ENCODE data around the gene SHROOM3. TPM values are rescaled to one million over a fixed set of nuclear protein-coding genes. Genes with fewer than 3 reads are reported as not detected.

Gene SHROOM3
- total and polyA plus RNA-seq, 2 experiments from 2014 or later = 11.3 to 73.5 TPM

- H3K36me3 Mint-ChIP-seq (ENCODE audit: low read depth) = no peaks in the 10 kb centered on the region
- Histone ChIP-seq H2AFZ (peak overlapping the region; percentile 100), H3K9me2 (ENCODE audit: insufficient read depth) (no peaks in the 10 kb centered on the region), H3K4me2 (peak overlapping the region; percentile 90), H3K4me1 (ENCODE audit: insufficient read depth) (peaks cover 24% of the 10 kb centered on the region), H3F3A (replicated peaks; ENCODE audit: low read depth) (no peaks in the 10 kb centered on the region), H3K4me3 (peak overlapping the region; percentile 66), H3K36me3 (ENCODE audit: insufficient read depth) (no peaks in the 10 kb centered on the region), H3K27me3 (ENCODE audit: insufficient read depth) (peaks cover 12% of the 10 kb centered on the region), H3K27ac (ENCODE audit: low read depth) (no peak overlapping the region), H4K20me1 (replicated peaks; ENCODE audit: insufficient read depth) (no peaks in the 10 kb centered on the region), H3K79me2 (replicated peaks; ENCODE audit: insufficient read depth) (no peaks in the 10 kb centered on the region)
- DNase-seq (ENCODE audit: low spot score) = peak; percentile 60
- H3K4me1 Mint-ChIP-seq = peaks cover 29% of the 10 kb centered on the region
- H3K27me3 Mint-ChIP-seq (ENCODE audit: insufficient read depth, low read depth, poor library complexity) = peaks cover 4% of the 10 kb centered on the region
- TF ChIP-seq ZNF114 (CRISPR knock-in tag; IDR thresholded peaks at IDR 0.05) (no peak), NANOG (IDR thresholded peaks at IDR 0.05; ENCODE audit: borderline replicate concordance) (no peak), CREB1 (CRISPR knock-in tag; IDR thresholded peaks at IDR 0.05; ENCODE audit: low read depth) (no peak)
- TF ChIP-seq, protein P1, sequence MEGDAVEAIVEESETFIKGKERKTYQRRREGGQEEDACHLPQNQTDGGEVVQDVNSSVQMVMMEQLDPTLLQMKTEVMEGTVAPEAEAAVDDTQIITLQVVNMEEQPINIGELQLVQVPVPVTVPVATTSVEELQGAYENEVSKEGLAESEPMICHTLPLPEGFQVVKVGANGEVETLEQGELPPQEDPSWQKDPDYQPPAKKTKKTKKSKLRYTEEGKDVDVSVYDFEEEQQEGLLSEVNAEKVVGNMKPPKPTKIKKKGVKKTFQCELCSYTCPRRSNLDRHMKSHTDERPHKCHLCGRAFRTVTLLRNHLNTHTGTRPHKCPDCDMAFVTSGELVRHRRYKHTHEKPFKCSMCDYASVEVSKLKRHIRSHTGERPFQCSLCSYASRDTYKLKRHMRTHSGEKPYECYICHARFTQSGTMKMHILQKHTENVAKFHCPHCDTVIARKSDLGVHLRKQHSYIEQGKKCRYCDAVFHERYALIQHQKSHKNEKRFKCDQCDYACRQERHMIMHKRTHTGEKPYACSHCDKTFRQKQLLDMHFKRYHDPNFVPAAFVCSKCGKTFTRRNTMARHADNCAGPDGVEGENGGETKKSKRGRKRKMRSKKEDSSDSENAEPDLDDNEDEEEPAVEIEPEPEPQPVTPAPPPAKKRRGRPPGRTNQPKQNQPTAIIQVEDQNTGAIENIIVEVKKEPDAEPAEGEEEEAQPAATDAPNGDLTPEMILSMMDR (conservative IDR thresholded peaks at IDR 0.05; ENCODE audit: low read depth in 2 of 2) = peak; percentile 17 to 19; a peak in 1 of 4 replicates
- H3K4me3 Mint-ChIP-seq = peak overlapping the region; percentile 72
- no peak overlapping the region; the same call in 1 of the 2 replicates for H3K27ac Mint-ChIP-seq
- peaks cover 12% of the 10 kb centered on the region for H3K9me3 Mint-ChIP-seq
- ATAC-seq = peak; percentile 73
Observed at GRCh38 chr4:76802236-76803021, 367.4 kb downstream of the SHROOM3 start.

DNA sequence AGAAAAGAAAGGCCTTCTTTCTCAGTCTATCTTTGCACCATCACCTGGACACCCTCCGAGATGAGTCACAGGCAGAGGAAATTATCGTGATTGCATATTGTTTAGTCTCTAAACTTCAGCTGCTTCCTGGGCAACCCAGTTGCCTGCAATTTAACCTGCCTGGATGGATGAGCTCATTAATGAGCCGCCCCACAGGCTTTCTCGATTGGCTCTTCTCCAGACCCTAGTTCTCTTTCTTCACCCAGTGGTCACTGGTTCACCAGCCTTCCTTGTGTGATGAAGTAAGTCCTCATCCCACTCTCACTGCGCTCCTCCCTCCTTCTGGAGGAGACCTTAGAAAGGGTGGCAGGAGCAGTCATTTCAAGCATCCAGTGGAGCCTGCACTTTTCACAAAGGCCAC lies 368.5 kb downstream of the SHROOM3 start:
- peaks cover 29% of the 10 kb centered on the region for H3K4me1 Mint-ChIP-seq
- Histone ChIP-seq H3K27ac (ENCODE audit: low read depth) (no peak overlapping the region), H3K9me2 (ENCODE audit: insufficient read depth) (no peaks in the 10 kb centered on the region), H4K20me1 (replicated peaks; ENCODE audit: insufficient read depth) (no peaks in the 10 kb centered on the region), H2AFZ (peak overlapping the region; percentile 83), H3K27me3 (ENCODE audit: insufficient read depth) (peaks cover 12% of the 10 kb centered on the region), H3K36me3 (ENCODE audit: insufficient read depth) (no peaks in the 10 kb centered on the region), H3K4me2 (peak overlapping the region; percentile 61), H3K79me2 (replicated peaks; ENCODE audit: insufficient read depth) (no peaks in the 10 kb centered on the region), H3F3A (replicated peaks; ENCODE audit: low read depth) (no peaks in the 10 kb centered on the region), H3K4me3 (no peak overlapping the region), H3K4me1 (ENCODE audit: insufficient read depth) (peaks cover 24% of the 10 kb centered on the region)
- ATAC-seq = no peak
- no peak for DNase-seq (ENCODE audit: low spot score)
- no peak for TF ChIP-seq STAT1 (IDR thresholded peaks at IDR 0.05; ENCODE audit: unreplicated experiment)
- peaks cover 20% of the 10 kb centered on the region for H3K9me3 Mint-ChIP-seq
- no peaks in the 10 kb centered on the region; the same call in 2 of the 3 replicates for H3K36me3 Mint-ChIP-seq (ENCODE audit: low read depth)
- H3K27ac Mint-ChIP-seq = no peak overlapping the region
- no peak overlapping the region for H3K4me3 Mint-ChIP-seq
- peaks cover 4% of the 10 kb centered on the region for H3K27me3 Mint-ChIP-seq (ENCODE audit: insufficient read depth, low read depth, poor library complexity)

DNA sequence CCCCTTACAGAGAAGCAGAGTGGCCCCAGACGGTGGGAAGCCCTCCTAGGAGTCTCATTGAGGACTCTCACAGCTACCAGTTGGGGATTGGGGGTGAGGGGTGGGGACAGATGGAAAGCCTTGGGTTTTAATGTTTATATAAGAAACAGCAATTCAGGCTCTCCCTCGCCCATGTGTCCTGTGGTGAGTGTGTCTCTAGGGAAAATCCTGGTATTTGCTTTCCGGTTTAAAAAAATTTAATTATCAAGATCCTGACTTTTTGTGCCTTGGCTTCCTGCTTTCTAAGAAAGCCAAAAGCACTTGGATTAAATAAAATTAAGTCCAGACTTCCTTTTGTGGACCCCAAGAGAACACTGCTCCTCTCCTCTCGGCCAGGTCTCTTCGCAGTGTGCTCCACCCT lies 369.1 kb downstream of the SHROOM3 start:
- Mint-ChIP-seq H3K4me3 (no peak overlapping the region; the same call in 2 of the 3 replicates), H3K36me3 (ENCODE audit: low read depth) (no peaks in the 10 kb centered on the region; the same call in 2 of the 3 replicates), H3K4me1 (peaks cover 29% of the 10 kb centered on the region), H3K27ac (no peak overlapping the region), H3K9me3 (peaks cover 24% of the 10 kb centered on the region), H3K27me3 (ENCODE audit: insufficient read depth, low read depth, poor library complexity) (peaks cover 4% of the 10 kb centered on the region)
- Histone ChIP-seq H3K4me2 (peak overlapping the region; percentile 61; the same call in 1 of the 2 replicates), H3K4me3 (no peak overlapping the region), H3K27ac (ENCODE audit: low read depth) (no peak overlapping the region), H3K36me3 (ENCODE audit: insufficient read depth) (no peaks in the 10 kb centered on the region), H4K20me1 (replicated peaks; ENCODE audit: insufficient read depth) (no peaks in the 10 kb centered on the region), H3F3A (replicated peaks; ENCODE audit: low read depth) (no peaks in the 10 kb centered on the region), H3K27me3 (ENCODE audit: insufficient read depth) (peaks cover 12% of the 10 kb centered on the region), H3K4me1 (ENCODE audit: insufficient read depth) (peaks cover 24% of the 10 kb centered on the region), H2AFZ (peak overlapping the region; percentile 83), H3K9me2 (ENCODE audit: insufficient read depth) (no peaks in the 10 kb centered on the region), H3K79me2 (replicated peaks; ENCODE audit: insufficient read depth) (no peaks in the 10 kb centered on the region)
- ATAC-seq = no peak; the same call in 2 of the 3 replicates
- DNase-seq (ENCODE audit: low spot score) = no peak
- no peak for TF ChIP-seq ETS1 (IDR thresholded peaks at IDR 0.05)
- TF ChIP-seq, protein P2, sequence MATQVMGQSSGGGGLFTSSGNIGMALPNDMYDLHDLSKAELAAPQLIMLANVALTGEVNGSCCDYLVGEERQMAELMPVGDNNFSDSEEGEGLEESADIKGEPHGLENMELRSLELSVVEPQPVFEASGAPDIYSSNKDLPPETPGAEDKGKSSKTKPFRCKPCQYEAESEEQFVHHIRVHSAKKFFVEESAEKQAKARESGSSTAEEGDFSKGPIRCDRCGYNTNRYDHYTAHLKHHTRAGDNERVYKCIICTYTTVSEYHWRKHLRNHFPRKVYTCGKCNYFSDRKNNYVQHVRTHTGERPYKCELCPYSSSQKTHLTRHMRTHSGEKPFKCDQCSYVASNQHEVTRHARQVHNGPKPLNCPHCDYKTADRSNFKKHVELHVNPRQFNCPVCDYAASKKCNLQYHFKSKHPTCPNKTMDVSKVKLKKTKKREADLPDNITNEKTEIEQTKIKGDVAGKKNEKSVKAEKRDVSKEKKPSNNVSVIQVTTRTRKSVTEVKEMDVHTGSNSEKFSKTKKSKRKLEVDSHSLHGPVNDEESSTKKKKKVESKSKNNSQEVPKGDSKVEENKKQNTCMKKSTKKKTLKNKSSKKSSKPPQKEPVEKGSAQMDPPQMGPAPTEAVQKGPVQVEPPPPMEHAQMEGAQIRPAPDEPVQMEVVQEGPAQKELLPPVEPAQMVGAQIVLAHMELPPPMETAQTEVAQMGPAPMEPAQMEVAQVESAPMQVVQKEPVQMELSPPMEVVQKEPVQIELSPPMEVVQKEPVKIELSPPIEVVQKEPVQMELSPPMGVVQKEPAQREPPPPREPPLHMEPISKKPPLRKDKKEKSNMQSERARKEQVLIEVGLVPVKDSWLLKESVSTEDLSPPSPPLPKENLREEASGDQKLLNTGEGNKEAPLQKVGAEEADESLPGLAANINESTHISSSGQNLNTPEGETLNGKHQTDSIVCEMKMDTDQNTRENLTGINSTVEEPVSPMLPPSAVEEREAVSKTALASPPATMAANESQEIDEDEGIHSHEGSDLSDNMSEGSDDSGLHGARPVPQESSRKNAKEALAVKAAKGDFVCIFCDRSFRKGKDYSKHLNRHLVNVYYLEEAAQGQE (IDR thresholded peaks at IDR 0.05; ENCODE audit: unreplicated experiment) = no peak
- TF ChIP-seq EZH2 (IDR thresholded peaks at IDR 0.05; ENCODE audit: low read depth, unreplicated experiment) = no peak
- TF ChIP-seq ZNF114 (CRISPR knock-in tag; IDR thresholded peaks at IDR 0.05) = no peak
- TF ChIP-seq CREB1 (CRISPR knock-in tag; IDR thresholded peaks at IDR 0.05; ENCODE audit: low read depth) = no peak
- TF ChIP-seq POLR2AphosphoS5 (IDR thresholded peaks at IDR 0.05; ENCODE audit: low read depth) = no peak

Data from GM23338 (cell line).